GM23338 (cell line): Measurements from ENCODE around the gene TAF10. TPM values are rescaled to one million over a fixed set of nuclear protein-coding genes. Genes with fewer than 3 reads are reported as not detected.

ENCODE experiments used
- ATAC-seq: fragments of 200-7000 bp; cut with Tn5 transposase; 3 replicates; pipeline ENCODE4 v1.9.1; 2020
- DNase-seq: peaks from one replicate; pipeline ENCODE4 v3.0.0-alpha.2; 2015; ENCODE audit warnings: low spot score
- H2AFZ ChIP-seq: fragments of 200-600 bp; sonication (generic); 2 replicates; pipeline ENCODE4 v1.8.0; 2016; ENCODE audit warnings: antibody characterized with exemption, mild to moderate bottlenecking, moderate library complexity
- H3F3A ChIP-seq: fragments of 200-600 bp; sonication (generic); replicated peaks from 2 replicates; pipeline ENCODE4 v1.8.0; 2017; ENCODE audit warnings: antibody characterized with exemption, mixed run types, low read depth
- H3K27ac ChIP-seq: fragments of 200-600 bp; sonication (generic); 2 replicates; pipeline ENCODE4 v1.6.1; 2016; ENCODE audit warnings: low read depth
- H3K27me3 ChIP-seq: fragments of 200-600 bp; sonication (generic); 2 replicates; pipeline ENCODE4 v1.8.0; 2016; ENCODE audit warnings: mild to moderate bottlenecking, mixed run types, moderate library complexity; ENCODE audit not compliant: insufficient read depth
- H3K36me3 ChIP-seq: fragments of 200-600 bp; sonication (generic); 2 replicates; pipeline ENCODE4 v1.8.0; 2016; ENCODE audit warnings: mild to moderate bottlenecking; ENCODE audit not compliant: insufficient read depth
- H3K4me1 ChIP-seq: fragments of 200-600 bp; sonication (generic); 2 replicates; pipeline ENCODE4 v1.8.0; 2016; ENCODE audit warnings: mild to moderate bottlenecking, moderate library complexity; ENCODE audit not compliant: insufficient read depth
- H3K4me2 ChIP-seq: fragments of 200-600 bp; sonication (generic); 2 replicates; pipeline ENCODE4 v1.7.1; 2017; ENCODE audit warnings: mixed run types
- H3K4me3 ChIP-seq: fragments of 200-600 bp; sonication (generic); 2 replicates; pipeline ENCODE4 v1.6.1; 2016; ENCODE audit warnings: mixed run types
- H3K79me2 ChIP-seq: fragments of 200-600 bp; sonication (generic); replicated peaks from 2 replicates; pipeline ENCODE4 v1.8.0; 2017; ENCODE audit warnings: mild to moderate bottlenecking; ENCODE audit not compliant: insufficient read depth
- H3K9me2 ChIP-seq: fragments of 200-600 bp; sonication (generic); 2 replicates; pipeline ENCODE4 v1.8.0; 2017; ENCODE audit not compliant: insufficient read depth
- H4K20me1 ChIP-seq: fragments of 200-600 bp; sonication (generic); replicated peaks from 2 replicates; pipeline ENCODE4 v1.8.0; 2017; ENCODE audit warnings: mild to moderate bottlenecking; ENCODE audit not compliant: insufficient read depth
- H3K27ac Mint-ChIP-seq: 2 replicates; pipeline ENCODE4 v1.8.0; 2020; ENCODE audit warnings: inconsistent platforms, mild to moderate bottlenecking, moderate library complexity, mixed read lengths
- H3K27me3 Mint-ChIP-seq: 3 replicates; pipeline ENCODE4 v1.8.0; 2022; ENCODE audit warnings: low read depth, mild to moderate bottlenecking, moderate library complexity, mixed read lengths, inconsistent platforms; ENCODE audit not compliant: insufficient read depth, poor library complexity
- H3K36me3 Mint-ChIP-seq: 3 replicates; pipeline ENCODE4 v1.8.0; 2021; ENCODE audit warnings: low read depth, mild to moderate bottlenecking, inconsistent platforms, moderate library complexity, mixed read lengths
- H3K4me1 Mint-ChIP-seq: 3 replicates; pipeline ENCODE4 v1.8.0; 2020; ENCODE audit warnings: mild to moderate bottlenecking, inconsistent platforms, mixed read lengths
- H3K4me3 Mint-ChIP-seq: 3 replicates; pipeline ENCODE4 v1.8.0; 2021; ENCODE audit warnings: moderate library complexity, mild to moderate bottlenecking, inconsistent platforms, mixed read lengths
- H3K9me3 Mint-ChIP-seq: 3 replicates; pipeline ENCODE4 v1.8.0; 2020; ENCODE audit warnings: moderate library complexity, mild to moderate bottlenecking, inconsistent platforms, mixed read lengths
- ETS1 ChIP-seq: IDR thresholded peaks from 2 replicates; pipeline ENCODE4 v1.6.1; 2016; ENCODE audit warnings: antibody characterized with exemption
- EZH2 ChIP-seq: fragments of 200-600 bp; sonication (generic); IDR thresholded peaks from one replicate; pipeline ENCODE4 v1.8.0; 2017; ENCODE audit warnings: antibody characterized with exemption, mild to moderate bottlenecking, low read depth; ENCODE audit not compliant: unreplicated experiment
- JUNB ChIP-seq: IDR thresholded peaks from one replicate; pipeline ENCODE4 v1.6.1; 2016; ENCODE audit warnings: antibody characterized with exemption; ENCODE audit not compliant: unreplicated experiment
- NANOG ChIP-seq: IDR thresholded peaks from 2 replicates; pipeline ENCODE4 v1.6.1; 2016; ENCODE audit warnings: antibody characterized with exemption, borderline replicate concordance
- REST ChIP-seq: IDR thresholded peaks from one replicate; pipeline ENCODE4 v1.6.1; 2018; ENCODE audit warnings: antibody characterized with exemption; ENCODE audit not compliant: unreplicated experiment
- STAT1 ChIP-seq: IDR thresholded peaks from one replicate; pipeline ENCODE4 v1.6.1; 2016; ENCODE audit warnings: antibody characterized with exemption; ENCODE audit not compliant: unreplicated experiment
- ZNF331 ChIP-seq: fragments of 250-450 bp; sonication (Bioruptor Pico); IDR thresholded peaks from 2 replicates; pipeline ENCODE4 v1.5.0; 2020; ENCODE audit warnings: low read depth, mild to moderate bottlenecking, moderate library complexity
- polyA plus RNA-seq: library from polyadenylated mRNA; unstranded; fragments of >200 nt; fragmentation: Nextera tagmentation; extraction: Ambion mirVana; gene quantifications from 2 replicates; pipeline ENCODE4 v1.2.1, GENCODE V29; 2016
- total RNA-seq: library from RNA; depleted of rRNA; stranded (reverse); fragments of >200 nt; shearing (Covaris generic); gene quantifications from 2 replicates; pipeline ENCODE4 v1.2.3, GENCODE V29; 2014
- TF ChIP-seq, protein P1 (sequence below): fragments of 250-450 bp; sonication (Bioruptor Pico); IDR thresholded peaks from 2 replicates; pipeline ENCODE4 v1.5.0; 2020; ENCODE audit warnings: mild to moderate bottlenecking, moderate library complexity
- TF ChIP-seq, protein P2 (sequence below), 2 experiments: fragments of 200-600 bp in 1 of 2; sonication (generic) in 1 of 2; conservative IDR thresholded peaks; 2 replicates each; pipeline versions ENCODE4 v1.5.1 to v1.6.1; 2016 to 2017; ENCODE audit warnings: antibody characterized with exemption in 2 of 2, low read depth in 2 of 2, mild to moderate bottlenecking in 2 of 2, moderate library complexity in 1 of 2

The TAF10 gene
- total and polyA plus RNA-seq, 2 experiments from 2014 or later: 108 to 253 TPM

DNA sequence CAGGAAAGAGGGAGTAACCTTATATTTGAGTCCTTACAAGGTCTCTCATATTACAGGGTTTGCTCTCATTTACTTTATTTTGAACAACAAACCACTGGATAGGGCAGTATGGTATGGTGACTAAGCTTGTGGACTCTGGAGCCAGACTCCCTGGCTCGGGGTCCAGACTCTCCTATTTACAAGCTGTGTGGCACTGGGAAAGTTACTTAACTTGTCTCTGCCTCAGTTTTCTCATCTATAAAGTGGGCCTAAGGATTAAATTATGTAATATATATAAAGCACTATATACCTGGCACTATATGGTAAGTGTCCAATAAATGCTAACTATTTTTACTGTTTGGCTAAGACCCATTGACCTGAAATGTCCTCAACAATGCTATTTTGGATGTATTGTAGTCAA, 45.3 kb upstream of the TAF10 start (continued):
- no peak for TF ChIP-seq REST
- TF ChIP-seq, protein P1, sequence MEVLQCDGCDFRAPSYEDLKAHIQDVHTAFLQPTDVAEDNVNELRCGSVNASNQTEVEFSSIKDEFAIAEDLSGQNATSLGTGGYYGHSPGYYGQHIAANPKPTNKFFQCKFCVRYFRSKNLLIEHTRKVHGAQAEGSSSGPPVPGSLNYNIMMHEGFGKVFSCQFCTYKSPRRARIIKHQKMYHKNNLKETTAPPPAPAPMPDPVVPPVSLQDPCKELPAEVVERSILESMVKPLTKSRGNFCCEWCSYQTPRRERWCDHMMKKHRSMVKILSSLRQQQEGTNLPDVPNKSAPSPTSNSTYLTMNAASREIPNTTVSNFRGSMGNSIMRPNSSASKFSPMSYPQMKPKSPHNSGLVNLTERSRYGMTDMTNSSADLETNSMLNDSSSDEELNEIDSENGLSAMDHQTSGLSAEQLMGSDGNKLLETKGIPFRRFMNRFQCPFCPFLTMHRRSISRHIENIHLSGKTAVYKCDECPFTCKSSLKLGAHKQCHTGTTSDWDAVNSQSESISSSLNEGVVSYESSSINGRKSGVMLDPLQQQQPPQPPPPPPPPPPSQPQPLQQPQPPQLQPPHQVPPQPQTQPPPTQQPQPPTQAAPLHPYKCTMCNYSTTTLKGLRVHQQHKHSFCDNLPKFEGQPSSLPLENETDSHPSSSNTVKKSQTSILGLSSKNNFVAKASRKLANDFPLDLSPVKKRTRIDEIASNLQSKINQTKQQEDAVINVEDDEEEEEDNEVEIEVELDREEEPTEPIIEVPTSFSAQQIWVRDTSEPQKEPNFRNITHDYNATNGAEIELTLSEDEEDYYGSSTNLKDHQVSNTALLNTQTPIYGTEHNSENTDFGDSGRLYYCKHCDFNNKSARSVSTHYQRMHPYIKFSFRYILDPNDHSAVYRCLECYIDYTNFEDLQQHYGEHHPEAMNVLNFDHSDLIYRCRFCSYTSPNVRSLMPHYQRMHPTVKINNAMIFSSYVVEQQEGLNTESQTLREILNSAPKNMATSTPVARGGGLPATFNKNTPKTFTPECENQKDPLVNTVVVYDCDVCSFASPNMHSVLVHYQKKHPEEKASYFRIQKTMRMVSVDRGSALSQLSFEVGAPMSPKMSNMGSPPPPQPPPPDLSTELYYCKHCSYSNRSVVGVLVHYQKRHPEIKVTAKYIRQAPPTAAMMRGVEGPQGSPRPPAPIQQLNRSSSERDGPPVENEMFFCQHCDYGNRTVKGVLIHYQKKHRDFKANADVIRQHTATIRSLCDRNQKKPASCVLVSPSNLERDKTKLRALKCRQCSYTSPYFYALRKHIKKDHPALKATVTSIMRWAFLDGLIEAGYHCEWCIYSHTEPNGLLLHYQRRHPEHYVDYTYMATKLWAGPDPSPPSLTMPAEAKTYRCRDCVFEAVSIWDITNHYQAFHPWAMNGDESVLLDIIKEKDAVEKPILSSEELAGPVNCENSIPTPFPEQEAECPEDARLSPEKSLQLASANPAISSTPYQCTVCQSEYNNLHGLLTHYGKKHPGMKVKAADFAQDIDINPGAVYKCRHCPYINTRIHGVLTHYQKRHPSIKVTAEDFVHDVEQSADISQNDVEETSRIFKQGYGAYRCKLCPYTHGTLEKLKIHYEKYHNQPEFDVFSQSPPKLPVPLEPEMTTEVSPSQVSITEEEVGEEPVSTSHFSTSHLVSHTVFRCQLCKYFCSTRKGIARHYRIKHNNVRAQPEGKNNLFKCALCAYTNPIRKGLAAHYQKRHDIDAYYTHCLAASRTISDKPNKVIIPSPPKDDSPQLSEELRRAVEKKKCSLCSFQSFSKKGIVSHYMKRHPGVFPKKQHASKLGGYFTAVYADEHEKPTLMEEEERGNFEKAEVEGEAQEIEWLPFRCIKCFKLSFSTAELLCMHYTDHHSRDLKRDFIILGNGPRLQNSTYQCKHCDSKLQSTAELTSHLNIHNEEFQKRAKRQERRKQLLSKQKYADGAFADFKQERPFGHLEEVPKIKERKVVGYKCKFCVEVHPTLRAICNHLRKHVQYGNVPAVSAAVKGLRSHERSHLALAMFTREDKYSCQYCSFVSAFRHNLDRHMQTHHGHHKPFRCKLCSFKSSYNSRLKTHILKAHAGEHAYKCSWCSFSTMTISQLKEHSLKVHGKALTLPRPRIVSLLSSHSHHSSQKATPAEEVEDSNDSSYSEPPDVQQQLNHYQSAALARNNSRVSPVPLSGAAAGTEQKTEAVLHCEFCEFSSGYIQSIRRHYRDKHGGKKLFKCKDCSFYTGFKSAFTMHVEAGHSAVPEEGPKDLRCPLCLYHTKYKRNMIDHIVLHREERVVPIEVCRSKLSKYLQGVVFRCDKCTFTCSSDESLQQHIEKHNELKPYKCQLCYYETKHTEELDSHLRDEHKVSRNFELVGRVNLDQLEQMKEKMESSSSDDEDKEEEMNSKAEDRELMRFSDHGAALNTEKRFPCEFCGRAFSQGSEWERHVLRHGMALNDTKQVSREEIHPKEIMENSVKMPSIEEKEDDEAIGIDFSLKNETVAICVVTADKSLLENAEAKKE: no peak
- no peak for TF ChIP-seq ZNF331
- no peak for TF ChIP-seq STAT1

DNA sequence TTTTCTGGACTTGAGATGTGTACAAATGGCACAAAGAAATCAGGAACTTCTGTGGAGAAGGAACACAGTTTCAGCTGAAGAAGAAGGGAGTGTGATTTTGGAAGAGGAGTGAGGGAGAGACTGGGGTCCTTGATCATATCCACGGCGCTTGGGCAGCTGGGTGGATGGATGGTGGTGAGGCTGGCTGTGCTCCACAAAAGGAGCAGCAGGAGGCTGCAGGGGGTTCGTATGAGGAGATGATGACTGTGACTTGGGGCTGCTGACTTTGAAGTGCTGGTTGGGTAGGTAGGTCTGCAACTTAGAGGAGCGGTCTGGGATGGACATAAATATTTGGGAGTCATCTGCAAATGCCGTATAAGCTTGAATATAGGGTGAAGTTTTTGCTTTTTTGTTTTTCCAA, 44.9 kb upstream of the TAF10 start:
- H2AFZ ChIP-seq: peak overlapping the region; percentile 98
- H3K4me3 ChIP-seq: peak overlapping the region; percentile 84
- H4K20me1 ChIP-seq: no peaks in the 10 kb centered on the region; the same call in 1 of the 2 replicates
- H3K4me1 ChIP-seq: peaks cover 8% of the 10 kb centered on the region
- Mint-ChIP-seq H3K4me1 (peaks cover 10% of the 10 kb centered on the region), H3K27me3 (peaks cover 16% of the 10 kb centered on the region), H3K36me3 (no peaks in the 10 kb centered on the region), H3K4me3 (peak overlapping the region; percentile 79), H3K9me3 (no peaks in the 10 kb centered on the region), H3K27ac (no peak overlapping the region)
- 0 out of 2 replicates have a peak, but pooled peaks cover 5% of the 10 kb centered on the region for H3K9me2 ChIP-seq
- DNase-seq (peak; percentile 21), ATAC-seq (peak; percentile 34)
- H3K27ac ChIP-seq: no peak overlapping the region
- peaks cover 69% of the 10 kb centered on the region for H3K27me3 ChIP-seq
- no peaks in the 10 kb centered on the region for H3K79me2 ChIP-seq
- no peaks in the 10 kb centered on the region for H3K36me3 ChIP-seq
- H3F3A ChIP-seq: peaks cover 10% of the 10 kb centered on the region; the same call in 1 of the 2 replicates
- H3K4me2 ChIP-seq: peak overlapping the region; percentile 100
- TF ChIP-seq ZNF331: no peak
- no peak for TF ChIP-seq JUNB
- TF ChIP-seq, protein P2, sequence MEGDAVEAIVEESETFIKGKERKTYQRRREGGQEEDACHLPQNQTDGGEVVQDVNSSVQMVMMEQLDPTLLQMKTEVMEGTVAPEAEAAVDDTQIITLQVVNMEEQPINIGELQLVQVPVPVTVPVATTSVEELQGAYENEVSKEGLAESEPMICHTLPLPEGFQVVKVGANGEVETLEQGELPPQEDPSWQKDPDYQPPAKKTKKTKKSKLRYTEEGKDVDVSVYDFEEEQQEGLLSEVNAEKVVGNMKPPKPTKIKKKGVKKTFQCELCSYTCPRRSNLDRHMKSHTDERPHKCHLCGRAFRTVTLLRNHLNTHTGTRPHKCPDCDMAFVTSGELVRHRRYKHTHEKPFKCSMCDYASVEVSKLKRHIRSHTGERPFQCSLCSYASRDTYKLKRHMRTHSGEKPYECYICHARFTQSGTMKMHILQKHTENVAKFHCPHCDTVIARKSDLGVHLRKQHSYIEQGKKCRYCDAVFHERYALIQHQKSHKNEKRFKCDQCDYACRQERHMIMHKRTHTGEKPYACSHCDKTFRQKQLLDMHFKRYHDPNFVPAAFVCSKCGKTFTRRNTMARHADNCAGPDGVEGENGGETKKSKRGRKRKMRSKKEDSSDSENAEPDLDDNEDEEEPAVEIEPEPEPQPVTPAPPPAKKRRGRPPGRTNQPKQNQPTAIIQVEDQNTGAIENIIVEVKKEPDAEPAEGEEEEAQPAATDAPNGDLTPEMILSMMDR (conservative IDR thresholded peaks at IDR 0.05; ENCODE audit: low read depth in 2 of 2): no peak
- no peak for TF ChIP-seq ETS1
- no peak for TF ChIP-seq EZH2
- no peak for TF ChIP-seq NANOG
- TF ChIP-seq STAT1: no peak
